HuH-7 (cell line): ENCODE results near the gene STK32B.
"Not testable (repeated sequence)": the region's sequence is repeated elsewhere in the genome, so short reads cannot be mapped to it uniquely, and the experiment has no call there.

Source experiments
- DNase-seq: peaks from one replicate; pipeline ENCODE4 v3.0.0; 2011; ENCODE audit warnings: low spot score

STK32B gene

GRCh38 chr4:5395781-5396180 is 344.5 kb downstream of the STK32B start:
- no peak for DNase-seq

- no peak for DNase-seq
Measured at GRCh38 chr4:5398056-5398455, 346.8 kb downstream of the STK32B start.

- no peak for DNase-seq
Measured at GRCh38 chr4:5399124-5399523, 347.8 kb downstream of the STK32B start.

- peak; percentile 26 for DNase-seq
Measured at GRCh38 chr4:5399790-5400421, 348.6 kb downstream of the STK32B start.

GRCh38 chr4:5403746-5404497 is 352.6 kb downstream of the STK32B start:
- DNase-seq, result no peak

GRCh38 chr4:5409237-5409636 is 358.0 kb downstream of the STK32B start:
- no peak for DNase-seq

- DNase-seq, result no peak
Measured at GRCh38 chr4:5409972-5410618, 358.8 kb downstream of the STK32B start.

GRCh38 chr4:5412296-5412695 is 361.0 kb downstream of the STK32B start:
- DNase-seq, result no peak

GRCh38 chr4:5412751-5413150 is 361.5 kb downstream of the STK32B start:
- DNase-seq, result no peak

GRCh38 chr4:5416637-5417036 is 365.4 kb downstream of the STK32B start:
- no peak for DNase-seq

GRCh38 chr4:5420266-5420665 is 369.0 kb downstream of the STK32B start:
- no peak for DNase-seq

- DNase-seq, result no peak
Measured at GRCh38 chr4:5421416-5421815, 370.1 kb downstream of the STK32B start.

GRCh38 chr4:5422195-5422594 is 370.9 kb downstream of the STK32B start:
- DNase-seq, result no peak

- no peak for DNase-seq
Measured at GRCh38 chr4:5423670-5424069, 372.4 kb downstream of the STK32B start.

GRCh38 chr4:5424211-5424610 is 372.9 kb downstream of the STK32B start:
- no peak for DNase-seq

GRCh38 chr4:5424901-5425300 is 373.6 kb downstream of the STK32B start:
- DNase-seq, result no peak

- DNase-seq, result no peak
Measured at GRCh38 chr4:5429747-5430146, 378.5 kb downstream of the STK32B start.

- DNase-seq, result no peak
Measured at GRCh38 chr4:5433196-5433595, 381.9 kb downstream of the STK32B start.

GRCh38 chr4:5435201-5435600 is 383.9 kb downstream of the STK32B start:
- no peak for DNase-seq

- DNase-seq, result no peak
Measured at GRCh38 chr4:5435823-5436222, 384.5 kb downstream of the STK32B start.

- DNase-seq, result not testable (repeated sequence)
Measured at GRCh38 chr4:5443976-5444802, 392.9 kb downstream of the STK32B start.

GRCh38 chr4:5444918-5445517 is 393.7 kb downstream of the STK32B start:
- no peak for DNase-seq
